SKM-1 (cell line): ENCODE data around the gene HPD.

Experiments used
- DNase-seq: peaks from one replicate; lab custom pipeline; 2025; ENCODE audit not compliant: unreplicated experiment; lab: John Stamatoyannopoulos, UW

Gene HPD

DNA sequence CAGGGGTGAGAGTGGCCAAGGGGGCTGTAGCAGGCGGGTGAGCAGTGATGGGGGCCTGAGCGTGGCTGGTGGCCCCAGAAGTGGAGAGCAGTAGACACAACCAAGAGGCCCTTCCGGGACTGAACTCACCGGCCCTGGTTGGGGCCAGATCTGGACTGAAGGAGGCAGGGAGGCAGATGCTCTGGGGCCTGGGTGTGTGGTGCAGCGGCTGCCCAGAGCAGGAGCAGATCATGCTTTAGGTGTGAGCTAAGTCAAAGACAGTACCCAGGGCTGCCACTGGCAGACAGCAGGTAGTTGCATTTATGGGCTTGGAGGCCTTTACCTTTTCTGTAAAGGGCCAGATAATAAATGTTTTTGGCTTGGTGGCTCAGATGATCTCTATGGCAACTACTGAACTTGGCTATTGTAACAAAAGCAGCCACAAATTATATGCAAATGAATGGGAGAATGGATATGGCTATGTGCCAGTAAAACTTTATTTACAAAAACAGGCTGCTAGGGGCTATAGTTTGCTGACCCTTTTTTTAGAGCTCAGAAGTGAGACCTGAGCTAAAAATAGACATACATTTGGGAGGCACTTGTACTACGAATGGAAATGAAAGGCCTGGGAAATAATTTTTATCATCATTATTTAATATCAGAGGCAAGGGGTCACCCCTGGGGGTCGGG lies 29.3 kb downstream of the HPD start:
- DNase-seq, result no peak

DNA sequence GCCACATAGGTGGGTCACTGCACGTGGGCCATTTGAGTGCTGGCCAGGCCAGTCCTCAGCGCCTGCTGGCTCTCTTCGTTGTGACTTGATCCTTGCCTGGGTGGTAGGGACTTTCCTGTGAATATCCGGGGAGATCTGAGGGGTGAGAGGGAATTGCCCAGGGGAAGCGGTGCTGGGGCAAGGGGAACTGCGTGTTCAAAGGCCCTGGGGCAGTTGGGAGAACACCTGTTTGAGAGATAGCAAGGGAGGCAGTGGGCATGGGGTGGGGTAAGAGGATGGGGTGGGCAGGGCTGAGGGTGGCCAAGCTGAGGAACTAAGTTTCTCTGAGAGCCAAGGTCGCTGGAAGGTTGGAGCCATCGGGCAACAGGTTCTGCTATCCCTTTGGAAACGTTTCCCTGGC lies 29.8 kb downstream of the HPD start:
- no peak for DNase-seq

DNA sequence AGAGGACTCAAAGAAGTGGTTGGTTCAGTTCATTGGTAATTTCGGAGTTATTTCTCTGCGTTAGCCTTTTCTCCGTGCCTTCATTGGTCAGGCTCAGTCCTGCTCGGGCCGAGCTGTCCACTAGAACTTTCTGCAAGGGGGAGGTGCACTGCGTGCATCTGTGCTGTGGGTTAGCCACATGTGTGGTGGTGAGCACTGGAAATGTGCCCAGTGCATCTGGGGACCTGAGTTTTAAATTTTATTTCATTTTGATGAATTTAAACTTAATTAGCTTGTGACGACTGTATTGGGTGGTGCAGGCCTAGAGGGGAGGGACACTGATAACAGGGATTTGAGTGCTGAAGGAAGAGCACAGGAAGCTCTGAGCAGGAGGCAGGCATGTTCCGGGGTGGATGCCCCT lies 30.4 kb downstream of the HPD start:
- no peak for DNase-seq

- no peak for DNase-seq
Observed at GRCh38 chr12:121827351-121828099, 31.1 kb downstream of the HPD start.

DNA sequence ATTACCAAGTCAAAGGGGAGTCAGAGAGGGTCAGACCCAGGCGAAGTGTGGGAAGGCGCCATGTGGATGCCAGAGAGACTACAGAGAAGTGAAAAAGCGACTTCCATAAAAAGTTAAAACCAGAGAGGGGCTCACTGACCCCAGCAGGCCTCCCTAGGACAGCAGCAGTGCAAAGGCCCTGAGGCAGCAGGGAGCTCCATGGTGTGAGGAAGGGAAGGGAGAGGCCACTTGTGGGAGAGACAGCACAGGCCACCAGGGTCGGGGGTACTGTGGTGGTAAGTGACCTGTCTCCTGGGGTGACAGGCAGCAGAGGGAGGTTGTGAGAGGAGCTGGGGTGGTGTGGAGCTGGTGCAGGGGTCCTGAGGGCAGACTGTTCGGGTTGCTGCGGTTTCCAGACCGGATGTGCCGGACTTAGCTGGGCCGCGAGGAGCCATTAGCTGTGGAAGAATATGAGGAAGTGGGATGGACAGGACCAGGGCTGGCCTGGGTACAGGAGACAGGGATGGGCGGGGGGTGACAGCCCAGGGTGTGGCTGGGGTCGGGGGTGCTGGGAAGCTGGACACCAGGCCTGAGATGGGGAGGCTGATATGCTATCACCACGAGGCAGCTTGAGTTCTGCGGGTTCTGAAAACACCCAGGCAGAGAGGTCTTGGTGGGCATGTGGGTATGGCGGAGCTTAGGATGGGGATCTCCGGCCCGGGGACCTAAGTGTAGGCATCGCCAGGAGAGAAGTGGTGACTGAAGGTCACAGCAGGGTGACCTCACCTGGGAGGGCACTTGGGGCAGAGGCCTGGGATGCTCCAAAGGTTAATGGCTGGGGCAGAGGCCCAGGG lies 32.1 kb downstream of the HPD start:
- no peak for DNase-seq

DNA sequence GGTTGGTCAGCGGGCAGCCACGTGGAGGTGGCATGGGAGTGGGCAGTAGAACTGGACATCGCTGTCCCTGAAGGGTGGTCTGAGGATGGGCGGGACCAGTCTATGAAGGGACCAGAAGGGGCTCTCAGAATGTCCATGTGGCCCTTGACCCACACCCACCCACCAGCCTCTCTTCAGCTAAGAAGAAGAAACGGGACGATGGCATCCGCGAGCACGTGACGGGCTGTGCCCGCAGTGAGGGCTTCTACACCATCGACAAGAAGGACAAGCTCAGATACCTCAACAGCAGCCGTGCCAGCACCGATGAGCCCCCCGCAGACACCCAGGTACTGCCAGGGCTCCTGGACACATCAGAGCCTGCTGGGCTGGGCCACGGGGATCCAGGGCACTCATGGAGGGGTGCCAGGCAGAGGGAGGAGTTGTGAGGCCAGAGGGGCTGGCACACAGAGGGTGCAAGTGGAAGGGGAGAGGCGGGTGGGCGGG lies 33.6 kb downstream of the HPD start:
- no peak for DNase-seq

GRCh38 chr12:121823727-121824115 lies 34.9 kb downstream of the HPD start:
- DNase-seq, result no peak

DNA sequence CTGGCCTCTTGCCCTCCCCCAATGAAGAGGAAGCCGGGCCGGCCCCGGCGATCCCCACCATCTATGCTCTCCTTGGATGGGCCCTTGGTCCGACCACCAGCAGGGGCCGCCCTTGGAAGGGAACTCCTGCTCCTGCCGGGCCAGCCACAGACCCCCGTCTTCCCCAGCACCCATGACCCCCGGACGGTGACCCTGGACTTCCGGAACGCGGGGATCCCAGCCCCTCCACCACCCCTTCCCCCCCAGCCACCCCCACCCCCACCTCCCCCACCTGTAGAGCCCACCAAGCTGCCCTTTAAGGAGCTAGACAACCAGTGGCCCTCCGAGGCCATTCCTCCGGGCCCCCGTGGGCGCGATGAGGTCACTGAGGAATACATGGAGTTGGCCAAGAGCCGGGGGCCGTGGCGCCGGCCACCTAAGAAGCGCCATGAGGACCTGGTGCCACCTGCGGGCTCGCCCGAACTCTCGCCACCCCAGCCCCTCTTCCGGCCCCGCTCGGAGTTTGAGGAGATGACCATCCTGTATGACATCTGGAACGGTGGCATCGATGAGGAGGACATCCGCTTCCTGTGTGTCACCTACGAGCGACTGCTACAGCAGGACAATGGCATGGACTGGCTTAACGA lies 35.4 kb downstream of the HPD start:
- DNase-seq, result no peak

GRCh38 chr12:121822393-121823100 lies 36.1 kb downstream of the HPD start:
- no peak for DNase-seq

- no peak for DNase-seq
Observed at GRCh38 chr12:121820056-121820455, 38.6 kb downstream of the HPD start.

DNA sequence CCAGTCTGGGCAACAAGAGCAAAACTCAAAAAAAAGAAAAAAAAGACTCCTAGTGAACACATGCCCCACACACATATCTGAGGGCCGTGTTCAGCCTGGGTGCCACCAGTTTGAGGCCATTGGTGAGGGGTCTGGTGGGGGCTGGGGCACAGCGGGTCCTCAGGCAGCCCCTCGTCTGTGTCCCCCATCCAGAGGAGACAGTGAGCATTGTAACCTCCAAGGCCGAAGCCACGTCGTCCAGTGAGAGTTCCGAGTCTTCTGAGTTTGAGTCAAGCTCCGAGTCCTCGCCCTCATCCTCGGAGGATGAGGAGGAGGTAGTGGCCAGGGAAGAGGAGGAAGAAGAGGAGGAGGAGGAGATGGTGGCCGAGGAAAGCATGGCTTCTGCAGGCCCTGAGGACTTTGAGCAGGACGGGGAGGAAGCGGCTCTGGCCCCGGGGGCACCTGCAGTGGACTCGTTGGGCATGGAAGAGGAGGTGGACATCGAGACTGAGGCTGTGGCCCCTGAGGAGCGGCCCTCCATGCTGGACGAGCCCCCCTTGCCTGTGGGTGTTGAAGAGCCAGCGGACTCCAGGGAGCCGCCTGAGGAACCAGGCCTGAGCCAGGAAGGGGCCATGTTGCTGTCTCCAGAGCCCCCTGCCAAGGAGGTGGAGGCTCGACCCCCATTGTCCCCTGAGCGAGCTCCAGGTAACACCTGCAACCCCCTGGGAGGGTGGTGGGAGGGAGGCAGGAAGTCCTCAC lies 39.3 kb downstream of the HPD start:
- DNase-seq, result no peak

GRCh38 chr12:121817648-121818043 lies 41.0 kb downstream of the HPD start:
- no peak for DNase-seq

DNA sequence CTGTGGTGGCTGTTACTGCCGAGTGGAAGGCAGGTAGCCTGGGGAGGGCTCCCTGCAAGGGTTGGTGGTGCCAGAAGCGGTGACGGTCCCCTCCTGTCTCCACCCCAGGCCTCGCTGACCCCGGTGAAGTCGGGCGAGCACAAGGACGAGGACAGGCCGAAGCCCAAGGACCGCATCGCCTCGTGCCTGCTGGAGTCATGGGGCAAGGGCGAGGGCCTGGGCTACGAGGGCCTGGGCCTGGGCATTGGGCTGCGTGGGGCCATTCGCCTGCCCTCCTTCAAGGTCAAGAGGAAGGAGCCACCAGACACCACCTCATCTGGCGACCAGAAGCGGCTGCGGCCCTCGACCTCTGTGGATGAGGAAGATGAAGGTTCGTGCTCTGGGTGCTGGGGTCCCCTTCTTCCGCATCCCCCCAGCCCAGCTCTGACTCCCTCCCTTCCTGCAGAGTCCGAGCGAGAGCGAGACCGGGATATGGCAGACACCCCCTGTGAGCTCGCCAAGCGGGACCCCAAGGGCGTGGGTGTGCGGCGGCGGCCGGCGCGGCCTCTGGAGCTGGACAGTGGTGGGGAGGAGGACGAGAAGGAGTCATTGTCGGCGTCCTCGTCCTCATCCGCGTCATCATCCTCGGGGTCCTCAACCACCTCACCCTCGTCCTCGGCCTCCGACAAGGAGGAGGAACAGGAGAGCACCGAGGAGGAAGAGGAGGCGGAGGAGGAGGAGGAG lies 41.6 kb downstream of the HPD start:
- no peak for DNase-seq

DNA sequence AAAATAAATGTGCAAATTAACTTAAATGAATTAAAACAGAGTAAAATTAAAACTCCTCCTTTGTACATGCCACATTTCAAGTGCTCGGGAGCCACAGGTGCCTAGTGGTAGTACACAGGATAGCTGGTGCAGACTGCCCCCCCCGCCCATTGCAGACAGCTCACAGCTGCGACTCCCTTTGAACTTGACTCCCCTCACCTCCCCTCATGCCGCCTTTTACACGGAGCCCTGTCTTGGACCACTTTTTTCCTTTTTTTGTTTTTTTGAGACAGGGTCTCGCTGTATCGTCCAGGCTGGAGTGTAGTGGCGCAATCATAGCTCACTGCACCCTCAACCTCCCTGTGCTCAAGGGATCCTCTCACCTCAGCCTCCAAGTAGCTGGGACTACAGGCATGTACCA lies 43.4 kb downstream of the HPD start:
- no peak for DNase-seq

DNA sequence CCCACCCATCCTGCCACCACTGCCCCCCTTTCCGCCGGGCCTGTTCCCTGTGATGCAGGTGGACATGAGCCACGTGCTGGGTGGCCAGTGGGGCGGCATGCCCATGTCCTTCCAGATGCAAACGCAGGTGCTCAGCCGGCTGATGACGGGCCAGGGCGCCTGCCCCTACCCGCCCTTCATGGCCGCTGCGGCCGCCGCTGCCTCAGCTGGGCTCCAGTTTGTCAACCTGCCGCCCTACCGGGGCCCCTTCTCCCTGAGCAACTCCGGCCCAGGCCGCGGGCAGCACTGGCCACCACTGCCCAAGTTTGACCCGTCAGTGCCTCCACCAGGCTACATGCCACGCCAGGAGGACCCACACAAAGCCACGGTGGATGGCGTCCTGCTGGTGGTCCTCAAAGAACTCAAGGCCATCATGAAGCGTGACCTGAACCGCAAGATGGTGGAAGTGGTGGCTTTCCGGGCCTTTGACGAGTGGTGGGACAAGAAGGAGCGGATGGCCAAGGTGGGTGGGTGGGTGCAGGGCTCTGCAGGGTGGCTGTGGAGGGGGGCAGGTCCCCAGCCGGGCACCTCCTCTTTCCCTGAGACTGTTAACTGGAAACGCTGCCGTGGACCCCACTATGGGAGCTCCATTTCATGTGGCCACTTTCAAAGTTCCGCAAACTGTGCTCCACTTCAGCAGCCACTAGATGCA lies 44.1 kb downstream of the HPD start:
- no peak for DNase-seq

- no peak for DNase-seq
Observed at GRCh38 chr12:121813951-121814350, 44.7 kb downstream of the HPD start.

DNA sequence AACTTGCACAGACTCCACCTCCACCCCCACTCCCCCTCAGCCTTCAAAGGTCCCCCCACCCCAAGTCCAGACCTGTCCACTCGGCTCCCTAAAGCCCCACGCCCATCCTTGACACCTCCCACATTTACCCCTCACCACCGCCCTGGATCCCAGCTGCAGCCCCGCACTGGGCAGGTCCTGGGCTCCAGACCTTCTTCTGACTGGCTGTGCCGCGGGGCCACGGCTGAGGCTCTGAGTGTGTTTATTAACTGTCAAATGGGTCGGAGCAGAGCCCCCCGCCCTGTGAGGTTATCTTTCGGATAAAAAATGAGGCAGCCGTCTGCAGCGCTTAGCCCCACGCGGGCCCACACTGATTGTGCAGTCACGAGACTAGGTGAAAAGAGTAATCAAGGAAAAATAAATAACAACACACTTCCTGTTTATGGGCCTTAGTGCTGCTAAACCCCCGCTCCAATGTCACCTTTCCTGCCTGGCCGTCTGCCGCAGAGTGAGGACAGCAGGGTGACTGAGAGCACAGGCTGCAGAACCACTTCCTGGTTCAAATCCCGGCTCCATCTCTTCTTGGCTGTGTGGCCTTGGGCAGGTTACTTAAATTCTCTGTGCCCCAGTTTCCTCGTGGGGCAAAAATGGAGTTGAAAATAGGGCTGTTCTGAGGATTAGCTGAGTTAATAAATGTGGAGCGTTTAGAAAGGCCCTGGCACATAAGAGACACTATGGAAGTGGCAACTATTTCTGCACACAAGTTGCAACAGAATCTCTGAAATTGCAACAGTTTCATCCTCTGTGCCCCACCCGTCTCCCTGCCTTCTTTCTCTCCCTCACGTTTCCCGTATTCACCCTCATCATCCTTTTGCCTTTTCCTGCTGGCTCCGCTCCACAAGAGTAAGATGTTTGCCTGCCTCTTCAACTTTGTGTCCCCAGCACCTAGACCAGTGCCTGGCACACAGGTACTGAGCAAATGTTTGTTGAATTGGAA lies 45.5 kb downstream of the HPD start:
- no peak for DNase-seq
